Stimulated activated CD8-positive, alpha-beta memory T cell treated with anti-CD3 and anti-CD28 coated beads, Interleukin-15, amount 100 ng/mL, for 4 hours (primary cell): ENCODE measurements around the gene CD200R1.

Source experiments
- DNase-seq, 2 donors: peaks; one replicate each; pipeline ENCODE4 v3.0.0-alpha.2; 2020; ENCODE audit warnings: low read depth in 2 of 2

The CD200R1 gene

DNA sequence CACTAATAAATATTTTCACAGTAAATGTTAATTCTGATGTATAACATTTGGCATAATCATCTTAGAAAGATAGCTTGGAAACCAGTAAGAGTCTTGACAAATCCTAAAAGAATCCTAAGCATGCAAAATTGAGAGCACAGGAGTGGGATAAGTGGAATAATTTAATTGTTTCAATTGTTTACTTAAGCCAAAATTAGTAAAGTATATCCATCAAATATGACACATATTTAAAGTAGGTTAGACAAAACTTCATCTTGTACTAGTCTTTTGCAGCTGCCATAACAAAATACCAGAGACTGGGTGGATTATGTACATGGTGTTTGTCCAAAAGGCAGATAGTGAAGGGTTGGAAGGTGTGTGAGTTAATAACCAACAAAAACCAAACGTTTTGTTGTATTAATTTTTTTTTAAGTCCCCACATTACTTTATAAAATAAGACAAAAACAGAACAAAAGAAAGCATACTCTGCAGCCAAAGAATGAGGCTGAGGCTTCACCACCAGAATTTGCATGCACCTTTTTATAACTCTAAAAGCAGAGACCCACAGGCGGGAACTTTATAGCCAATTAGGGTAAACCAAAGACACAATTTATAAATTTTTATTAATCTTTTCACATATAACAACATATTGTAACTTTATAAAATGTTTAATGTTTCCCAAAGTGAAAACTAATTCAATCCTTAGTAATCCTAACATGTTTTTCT is 86.4 kb downstream of the CD200R1 start:
- no peak for DNase-seq

DNA sequence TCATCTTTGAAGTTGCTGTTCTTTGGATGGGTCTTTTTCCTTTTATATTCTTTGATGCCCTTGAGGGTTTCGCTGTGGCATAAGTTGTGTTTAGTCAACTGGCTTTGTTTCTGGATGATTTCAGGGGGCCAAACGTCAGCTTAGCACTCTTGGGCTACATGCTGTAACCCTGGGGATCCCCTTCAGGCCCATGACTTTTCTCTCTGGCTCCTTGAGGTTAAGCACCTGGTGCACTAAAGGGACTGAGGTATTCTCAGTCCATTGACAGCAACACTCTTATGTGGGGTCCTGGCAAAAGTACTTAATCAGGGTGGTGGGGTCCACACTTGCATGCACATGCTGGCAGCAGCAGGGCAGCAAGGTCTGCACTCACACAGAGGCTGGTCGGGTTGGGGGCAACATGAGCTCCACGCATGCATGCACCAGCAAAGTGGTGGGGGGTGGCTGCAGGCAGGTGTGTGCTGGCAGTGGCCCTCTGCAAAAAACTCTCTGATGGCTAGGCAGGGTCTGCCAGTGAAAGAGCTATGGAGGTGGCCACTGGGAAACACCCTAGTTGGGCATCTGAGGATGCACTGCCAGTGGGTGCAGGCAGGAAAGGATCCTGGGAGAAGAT is 90.1 kb downstream of the CD200R1 start:
- no peak for DNase-seq

DNA sequence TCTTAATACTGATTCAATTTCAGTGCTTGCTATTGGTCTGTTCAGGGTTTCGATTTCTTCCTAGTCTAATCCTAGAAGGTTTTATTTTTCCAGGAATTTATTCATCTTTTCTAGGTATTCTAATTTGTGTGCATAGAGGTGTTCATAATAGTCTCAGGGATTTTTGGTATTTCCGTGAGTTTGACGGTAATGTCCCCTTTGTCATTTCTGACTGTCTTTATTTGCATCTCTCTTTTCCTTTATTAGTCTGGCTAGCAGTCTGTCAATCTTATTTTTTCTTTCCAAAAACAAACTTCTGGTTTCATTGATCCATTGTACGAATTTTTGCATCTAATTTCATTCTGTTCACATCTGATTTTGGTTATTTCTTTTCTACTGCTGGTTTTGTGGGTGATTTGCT is 93.0 kb downstream of the CD200R1 start:
- no peak for DNase-seq

DNA sequence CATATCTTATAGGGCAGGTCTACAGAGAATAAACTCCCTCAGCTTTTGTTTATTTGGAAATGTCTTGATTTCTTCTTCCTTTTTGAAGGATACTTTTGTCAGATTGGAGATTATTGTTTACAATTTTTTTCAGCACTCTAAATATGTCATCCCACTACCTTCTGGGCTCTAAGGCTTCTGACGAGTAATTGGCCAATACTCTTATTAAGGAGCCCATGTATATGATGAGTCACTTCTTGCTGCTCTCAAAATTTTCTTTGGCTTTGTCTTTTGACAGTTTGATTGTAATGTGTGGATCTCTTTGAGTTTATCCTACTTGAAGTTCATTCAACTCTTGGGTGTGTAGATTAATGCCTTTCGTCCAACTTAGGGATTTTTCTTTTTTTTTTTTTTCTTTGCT is 99.3 kb downstream of the CD200R1 start:
- no peak for DNase-seq

DNA sequence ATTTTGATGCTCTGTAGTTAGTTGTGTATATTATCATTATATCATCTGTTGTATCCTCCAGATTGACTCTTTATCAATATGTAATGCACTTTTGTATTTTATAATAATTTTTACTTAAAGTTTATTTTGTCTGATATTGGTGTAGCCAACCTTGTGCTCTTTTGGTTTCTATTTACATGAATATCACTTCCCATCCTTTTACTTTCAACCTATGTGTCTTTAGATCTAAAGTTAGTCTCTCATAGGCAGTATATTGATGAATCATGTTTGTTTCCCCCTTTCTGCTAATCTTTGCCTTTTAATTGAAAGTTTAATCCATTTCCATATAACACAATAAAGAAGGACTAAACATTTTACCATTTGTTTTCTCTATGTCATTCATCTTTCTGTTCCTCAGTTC is 100.2 kb downstream of the CD200R1 start:
- no peak for DNase-seq

DNA sequence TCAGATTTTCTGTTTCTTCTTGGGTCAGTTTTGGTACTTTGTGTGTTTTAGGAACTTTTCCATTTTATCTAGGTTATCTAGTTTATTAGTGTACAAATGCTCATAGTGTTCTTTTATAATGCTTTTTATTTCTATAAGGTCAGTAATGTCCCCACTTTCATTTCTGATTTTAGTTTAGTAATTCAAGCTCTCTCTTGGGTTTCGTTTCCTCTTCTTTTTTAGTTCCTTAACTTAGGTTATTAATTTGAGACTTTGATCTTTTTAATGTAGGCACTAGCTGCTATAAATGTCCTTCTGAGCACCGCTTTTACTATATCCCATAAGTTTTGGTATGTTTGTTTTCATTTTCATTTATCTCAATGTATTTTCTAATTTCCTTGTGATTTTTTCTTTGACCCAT is 101.3 kb downstream of the CD200R1 start:
- no peak for DNase-seq

DNA sequence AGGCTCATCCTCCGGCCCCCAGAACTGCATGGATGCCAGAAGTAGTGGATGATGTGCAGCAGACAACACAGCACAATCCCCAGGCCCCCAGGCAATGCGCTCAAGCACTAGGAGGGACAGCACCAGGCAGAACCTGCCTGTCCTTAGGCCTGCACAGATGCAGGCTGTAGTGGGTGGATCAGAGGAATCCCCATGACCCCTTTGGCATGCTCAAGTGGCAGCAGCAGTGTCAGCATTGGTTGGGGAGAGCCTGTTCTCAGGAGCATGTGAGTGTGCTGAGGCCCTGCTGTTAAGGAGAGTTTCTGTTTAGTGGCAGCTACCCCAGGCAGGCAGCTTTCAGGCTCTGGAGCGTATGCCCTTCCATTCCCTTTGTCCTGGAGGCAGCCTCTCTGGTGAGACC is 103.2 kb downstream of the CD200R1 start:
- no peak for DNase-seq
